ENCODE results near the gene TRMT11. TPM values are rescaled to one million over a fixed set of nuclear protein-coding genes. Genes with fewer than 3 reads are reported as not detected.

TRMT11 gene
- total and polyA plus RNA-seq, 9 of the 15 experiments (the other 6 are each of a cell fraction or from before 2014, with no cell fraction given): 38.8 to 88.0 (median 59.8) TPM

GRCh38 chr6:125956506-125957390, 29.6 kb upstream of the TRMT11 start, which contains the start of gene HINT3 (continued):
- peak; percentile 86 for TF ChIP-seq E2F8 (IDR thresholded peaks at IDR 0.05; ENCODE audit: low read depth, partially characterized antibody)
- peak; percentile 95 for TF ChIP-seq ATF1 (CRISPR knock-in tag; IDR thresholded peaks at IDR 0.05)
- TF ChIP-seq ATF1 (tag; IDR thresholded peaks at IDR 0.05): peak; percentile 99
- TF ChIP-seq SIRT6 (IDR thresholded peaks at IDR 0.05; ENCODE audit: low read depth, low read length): no peak
- peak; percentile 68 for TF ChIP-seq TAF9B (IDR thresholded peaks at IDR 0.05; ENCODE audit: partially characterized antibody)
- TF ChIP-seq DNMT1 (IDR thresholded peaks at IDR 0.05): no peak
- no peak for TF ChIP-seq RBM22 (IDR thresholded peaks at IDR 0.05; ENCODE audit: low read depth, low read length, poor library complexity, severe bottlenecking)
- TF ChIP-seq CHCHD3 (CRISPR knock-in tag; IDR thresholded peaks at IDR 0.05): no peak
- peak; percentile 84 to 87 for TF ChIP-seq NRF1 (conservative IDR thresholded peaks at IDR 0.05 in 1 of 2, IDR thresholded peaks at IDR 0.05 in 1 of 2)
- TF ChIP-seq CUX1 (CRISPR knock-in tag; IDR thresholded peaks at IDR 0.05): no peak
- TF ChIP-seq ZNF699 (CRISPR knock-in tag; IDR thresholded peaks at IDR 0.05; ENCODE audit: insufficient replicate concordance): no peak
- TF ChIP-seq HOXB6 (CRISPR knock-in tag; IDR thresholded peaks at IDR 0.05; ENCODE audit: borderline replicate concordance): no peak
- TF ChIP-seq ZNF668 (CRISPR knock-in tag; IDR thresholded peaks at IDR 0.05): 0 out of 2 replicates have a peak, but pooled peaks have one; percentile 14
- peak; percentile 56 for TF ChIP-seq ETS1 (conservative IDR thresholded peaks at IDR 0.05; ENCODE audit: control insufficient read depth, low read depth, low read length)
- peak; percentile 88; the same call in 1 of the 2 replicates for TF ChIP-seq ESRRA (IDR thresholded peaks at IDR 0.05; ENCODE audit: borderline replicate concordance, low read depth)
- TF ChIP-seq HNRNPL (IDR thresholded peaks at IDR 0.05; ENCODE audit: low read depth, low read length): no peak
- TF ChIP-seq NR1H2 (CRISPR knock-in tag; IDR thresholded peaks at IDR 0.05): no peak; the same call in 1 of the 2 replicates

Measured in K562 (cell line).